Kidney capillary endothelial cell (primary cell): ENCODE data around the gene FMNL3.

Source experiments
- DNase-seq: peaks from one replicate; pipeline ENCODE4 v3.0.0-alpha.2; 2018; ENCODE audit warnings: low spot score

The FMNL3 gene

GRCh38 chr12:49604856-49605255 lies 102.3 kb downstream of the FMNL3 start:
- no peak for DNase-seq

- no peak for DNase-seq
Observed at GRCh38 chr12:49603721-49604120, 103.5 kb downstream of the FMNL3 start.

- no peak for DNase-seq
Observed at GRCh38 chr12:49599961-49600360, 107.2 kb downstream of the FMNL3 start.

- DNase-seq: no peak
Observed at GRCh38 chr12:49598527-49598926, 108.7 kb downstream of the FMNL3 start.

- DNase-seq: no peak
Observed at GRCh38 chr12:49588721-49589516, 118.3 kb downstream of the FMNL3 start.

GRCh38 chr12:49588281-49588680 lies 118.9 kb downstream of the FMNL3 start:
- DNase-seq: no peak

GRCh38 chr12:49587174-49587908 lies 119.9 kb downstream of the FMNL3 start:
- DNase-seq: no peak
